ENCODE measurements around the gene KIAA1328.

Gene KIAA1328

DNA sequence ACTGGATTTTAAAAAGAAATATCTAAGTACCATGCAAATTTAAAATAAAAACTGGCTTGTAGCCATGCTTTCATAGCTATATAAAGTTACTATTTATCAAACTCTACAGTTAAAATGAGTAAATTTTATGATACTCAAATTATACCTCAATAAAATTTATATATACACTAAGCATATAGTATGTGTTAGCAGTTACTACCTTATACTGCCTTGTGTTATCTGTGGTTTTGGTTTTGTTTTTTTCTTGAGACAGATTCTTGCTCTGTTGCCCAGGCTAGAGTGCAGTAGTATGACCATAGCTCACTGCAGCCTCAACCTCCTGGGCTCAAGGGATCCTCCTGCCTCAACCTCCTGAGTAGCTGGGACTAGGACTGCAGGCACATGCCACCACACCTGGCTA, 342.1 kb downstream of the KIAA1328 start:
- TF ChIP-seq, protein P1, sequence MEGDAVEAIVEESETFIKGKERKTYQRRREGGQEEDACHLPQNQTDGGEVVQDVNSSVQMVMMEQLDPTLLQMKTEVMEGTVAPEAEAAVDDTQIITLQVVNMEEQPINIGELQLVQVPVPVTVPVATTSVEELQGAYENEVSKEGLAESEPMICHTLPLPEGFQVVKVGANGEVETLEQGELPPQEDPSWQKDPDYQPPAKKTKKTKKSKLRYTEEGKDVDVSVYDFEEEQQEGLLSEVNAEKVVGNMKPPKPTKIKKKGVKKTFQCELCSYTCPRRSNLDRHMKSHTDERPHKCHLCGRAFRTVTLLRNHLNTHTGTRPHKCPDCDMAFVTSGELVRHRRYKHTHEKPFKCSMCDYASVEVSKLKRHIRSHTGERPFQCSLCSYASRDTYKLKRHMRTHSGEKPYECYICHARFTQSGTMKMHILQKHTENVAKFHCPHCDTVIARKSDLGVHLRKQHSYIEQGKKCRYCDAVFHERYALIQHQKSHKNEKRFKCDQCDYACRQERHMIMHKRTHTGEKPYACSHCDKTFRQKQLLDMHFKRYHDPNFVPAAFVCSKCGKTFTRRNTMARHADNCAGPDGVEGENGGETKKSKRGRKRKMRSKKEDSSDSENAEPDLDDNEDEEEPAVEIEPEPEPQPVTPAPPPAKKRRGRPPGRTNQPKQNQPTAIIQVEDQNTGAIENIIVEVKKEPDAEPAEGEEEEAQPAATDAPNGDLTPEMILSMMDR (IDR thresholded peaks at IDR 0.05; ENCODE audit: control insufficient read depth, insufficient read depth, low read depth, low read length, missing control alignments): no peak
- no peak for DNase-seq (ENCODE audit: low read depth)
- no peak overlapping the region for H3K4me3 ChIP-seq (ENCODE audit: control insufficient read depth, low read depth, low read length)

- DNase-seq (ENCODE audit: low read depth): no peak
- TF ChIP-seq, protein P1 (IDR thresholded peaks at IDR 0.05; ENCODE audit: control insufficient read depth, insufficient read depth, low read depth, low read length, missing control alignments): no peak
- no peak overlapping the region for H3K4me3 ChIP-seq (ENCODE audit: control insufficient read depth, low read depth, low read length)
Measured at GRCh38 chr18:37173384-37173783, 344.5 kb downstream of the KIAA1328 start.

GRCh38 chr18:37175727-37176620, 347.0 kb downstream of the KIAA1328 start:
- DNase-seq (ENCODE audit: low read depth): no peak
- TF ChIP-seq, protein P1 (IDR thresholded peaks at IDR 0.05; ENCODE audit: control insufficient read depth, insufficient read depth, low read depth, low read length, missing control alignments): no peak
- no peak overlapping the region for H3K4me3 ChIP-seq (ENCODE audit: control insufficient read depth, low read depth, low read length)

GRCh38 chr18:37176621-37176934, 347.7 kb downstream of the KIAA1328 start:
- no peak overlapping the region for H3K4me3 ChIP-seq (ENCODE audit: control insufficient read depth, low read depth, low read length)
- no peak for DNase-seq (ENCODE audit: low read depth)
- TF ChIP-seq, protein P1 (IDR thresholded peaks at IDR 0.05; ENCODE audit: control insufficient read depth, insufficient read depth, low read depth, low read length, missing control alignments): no peak

DNA sequence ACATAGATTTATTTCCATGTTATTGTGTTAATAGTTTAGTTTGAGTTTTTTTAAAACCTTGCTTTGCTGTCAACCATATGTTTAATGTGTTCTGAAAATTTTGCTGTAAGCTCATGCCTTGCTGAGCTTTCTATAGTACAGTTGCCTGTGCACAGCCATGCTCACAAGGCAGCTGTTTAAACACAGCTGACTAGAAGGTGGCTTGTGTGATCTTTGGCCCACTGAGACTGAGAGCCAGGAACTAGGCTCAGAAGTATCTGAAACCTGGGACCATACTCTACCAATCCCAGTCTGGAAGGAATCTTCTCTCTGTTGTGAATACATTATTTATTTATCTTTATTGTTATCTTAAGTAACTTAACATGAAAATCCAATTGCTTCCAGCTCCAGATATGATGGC, 350.5 kb downstream of the KIAA1328 start:
- TF ChIP-seq, protein P1 (IDR thresholded peaks at IDR 0.05; ENCODE audit: control insufficient read depth, insufficient read depth, low read depth, low read length, missing control alignments): no peak
- H3K4me3 ChIP-seq (ENCODE audit: control insufficient read depth, low read depth, low read length): no peak overlapping the region
- no peak for DNase-seq (ENCODE audit: low read depth)

DNA sequence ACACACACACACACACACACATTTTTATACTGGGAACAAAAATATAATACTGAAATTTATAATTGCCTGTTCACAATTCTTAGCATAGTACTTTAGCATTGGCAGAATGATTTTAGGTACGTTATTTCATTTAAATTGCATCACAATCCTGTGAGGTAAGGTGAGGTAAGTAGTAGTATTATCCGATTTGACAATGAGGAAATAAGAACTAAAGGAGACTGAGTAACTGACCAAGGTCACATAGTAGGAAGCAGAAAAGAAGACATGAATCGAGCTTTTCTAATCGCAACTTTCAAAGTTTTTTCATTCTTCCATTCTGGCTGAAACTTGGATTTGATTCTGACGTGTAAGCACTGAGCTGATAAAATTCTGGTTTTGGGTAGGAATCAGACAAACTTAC, 351.2 kb downstream of the KIAA1328 start:
- TF ChIP-seq, protein P1 (IDR thresholded peaks at IDR 0.05; ENCODE audit: control insufficient read depth, insufficient read depth, low read depth, low read length, missing control alignments): no peak
- DNase-seq (ENCODE audit: low read depth): no peak
- no peak overlapping the region for H3K4me3 ChIP-seq (ENCODE audit: control insufficient read depth, low read depth, low read length)
